ENCODE data around the gene BMP7. TPM values are rescaled to one million over a fixed set of nuclear protein-coding genes. Genes with fewer than 3 reads are reported as not detected.

The BMP7 gene
- total RNA-seq, 4 donors from 2014 or later, result 19.2 to 39.2 (median 28.2) TPM

DNA sequence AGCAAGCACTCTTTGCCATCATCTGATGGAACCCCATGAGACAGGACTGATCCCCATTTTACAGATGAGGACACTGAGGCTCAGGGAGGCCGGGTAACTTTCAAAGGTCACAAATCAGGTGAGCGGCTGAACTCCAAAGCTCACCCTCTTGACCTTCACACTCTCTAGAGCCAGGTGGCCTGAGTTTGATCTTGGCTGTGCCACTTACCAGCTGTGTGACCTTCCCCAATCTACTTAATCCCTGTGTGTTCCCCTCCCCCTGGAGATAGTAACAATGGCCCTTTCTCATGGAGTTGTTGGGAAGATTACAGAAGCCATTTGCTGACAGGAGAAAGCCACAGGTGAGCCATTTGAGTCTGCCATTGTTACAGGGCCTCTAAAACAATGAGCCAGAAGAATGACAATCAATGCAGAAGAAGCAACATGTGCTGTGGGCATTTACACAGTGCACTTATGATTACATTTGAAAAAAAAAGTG is 34.5 kb downstream of the BMP7 start:
- Histone ChIP-seq H3K4me3 (no peak overlapping the region), H3K4me1 (no peaks in the 10 kb centered on the region), H3K27me3 (peaks cover 12% of the 10 kb centered on the region), H3K36me3 (no peaks in the 10 kb centered on the region), H3K9me3 (no peaks in the 10 kb centered on the region), H3K27ac (no peak overlapping the region)
- no peak for DNase-seq (ENCODE audit: low spot score in 2 of 2)
- no peak for TF ChIP-seq POLR2A (IDR thresholded peaks at IDR 0.05)
- no peak for TF ChIP-seq POLR2AphosphoS5 (IDR thresholded peaks at IDR 0.05)
- no peak for TF ChIP-seq EP300 (IDR thresholded peaks at IDR 0.05)
- TF ChIP-seq, protein P1, sequence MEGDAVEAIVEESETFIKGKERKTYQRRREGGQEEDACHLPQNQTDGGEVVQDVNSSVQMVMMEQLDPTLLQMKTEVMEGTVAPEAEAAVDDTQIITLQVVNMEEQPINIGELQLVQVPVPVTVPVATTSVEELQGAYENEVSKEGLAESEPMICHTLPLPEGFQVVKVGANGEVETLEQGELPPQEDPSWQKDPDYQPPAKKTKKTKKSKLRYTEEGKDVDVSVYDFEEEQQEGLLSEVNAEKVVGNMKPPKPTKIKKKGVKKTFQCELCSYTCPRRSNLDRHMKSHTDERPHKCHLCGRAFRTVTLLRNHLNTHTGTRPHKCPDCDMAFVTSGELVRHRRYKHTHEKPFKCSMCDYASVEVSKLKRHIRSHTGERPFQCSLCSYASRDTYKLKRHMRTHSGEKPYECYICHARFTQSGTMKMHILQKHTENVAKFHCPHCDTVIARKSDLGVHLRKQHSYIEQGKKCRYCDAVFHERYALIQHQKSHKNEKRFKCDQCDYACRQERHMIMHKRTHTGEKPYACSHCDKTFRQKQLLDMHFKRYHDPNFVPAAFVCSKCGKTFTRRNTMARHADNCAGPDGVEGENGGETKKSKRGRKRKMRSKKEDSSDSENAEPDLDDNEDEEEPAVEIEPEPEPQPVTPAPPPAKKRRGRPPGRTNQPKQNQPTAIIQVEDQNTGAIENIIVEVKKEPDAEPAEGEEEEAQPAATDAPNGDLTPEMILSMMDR (IDR thresholded peaks at IDR 0.05), result no peak
- 92% methylated on average over 2 of the region's 2 CpGs for WGBS

DNA sequence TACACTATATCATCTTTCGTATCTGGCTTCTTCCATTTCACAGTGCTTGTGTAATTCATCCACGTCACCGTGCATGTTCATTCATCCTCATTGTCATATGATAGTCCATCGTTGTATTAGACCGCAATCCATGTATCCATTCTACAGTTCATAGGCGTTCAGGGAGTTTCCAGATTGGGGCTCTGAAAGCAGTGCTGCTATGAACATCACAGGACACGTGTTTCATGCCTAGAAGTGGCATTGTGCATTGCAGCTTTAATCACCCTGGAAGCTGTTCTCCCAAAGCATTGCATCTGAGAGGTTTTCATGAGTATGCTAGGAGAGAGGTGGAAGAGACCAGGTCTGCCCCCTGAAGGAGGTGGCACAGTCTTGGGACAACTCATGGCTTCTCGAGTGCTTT is 35.3 kb downstream of the BMP7 start:
- 79% methylated on average over 8 of the region's 8 CpGs for WGBS
- no peaks in the 10 kb centered on the region for H3K36me3 ChIP-seq
- no peaks in the 10 kb centered on the region for H3K4me1 ChIP-seq
- H3K9me3 ChIP-seq, result no peaks in the 10 kb centered on the region
- H3K4me3 ChIP-seq, result no peak overlapping the region
- H3K27me3 ChIP-seq, result peaks cover 7% of the 10 kb centered on the region
- no peak overlapping the region for H3K27ac ChIP-seq
- no peak for DNase-seq (ENCODE audit: low spot score in 2 of 2)
- TF ChIP-seq, protein P1 (IDR thresholded peaks at IDR 0.05), result no peak
- no peak for TF ChIP-seq EP300 (IDR thresholded peaks at IDR 0.05)
- TF ChIP-seq POLR2AphosphoS5 (IDR thresholded peaks at IDR 0.05), result no peak
- no peak for TF ChIP-seq POLR2A (IDR thresholded peaks at IDR 0.05)

DNA sequence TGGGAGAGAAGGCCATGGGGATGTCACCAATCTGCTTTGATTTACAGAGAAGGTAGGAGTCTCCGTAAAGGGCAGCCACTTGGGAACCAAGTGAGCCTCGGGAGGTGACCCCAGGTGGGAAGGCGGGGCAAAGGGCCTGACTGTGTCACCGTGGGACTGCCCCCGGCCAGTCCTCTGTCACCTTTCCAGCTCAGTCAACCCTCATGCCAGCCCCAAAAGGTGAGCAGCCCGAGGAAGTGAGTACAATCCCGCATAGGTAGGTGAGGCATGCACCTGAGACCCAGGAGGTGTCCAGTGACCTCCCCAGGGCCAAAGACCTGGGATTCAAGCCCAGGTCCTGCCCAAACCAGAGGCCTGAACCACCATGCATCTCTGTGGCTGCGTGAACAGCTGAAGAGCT is 36.2 kb downstream of the BMP7 start:
- Histone ChIP-seq H3K9me3 (no peaks in the 10 kb centered on the region), H3K4me3 (no peak overlapping the region), H3K4me1 (no peaks in the 10 kb centered on the region), H3K36me3 (no peaks in the 10 kb centered on the region), H3K27ac (no peak overlapping the region), H3K27me3 (peaks cover 6% of the 10 kb centered on the region)
- no peak for DNase-seq (ENCODE audit: low spot score in 2 of 2)
- TF ChIP-seq POLR2A (IDR thresholded peaks at IDR 0.05), result no peak
- no peak for TF ChIP-seq EP300 (IDR thresholded peaks at IDR 0.05)
- no peak for TF ChIP-seq POLR2AphosphoS5 (IDR thresholded peaks at IDR 0.05)
- TF ChIP-seq, protein P1 (IDR thresholded peaks at IDR 0.05), result no peak
- WGBS, result 100% methylated on average over 3 of the region's 8 CpGs

DNA sequence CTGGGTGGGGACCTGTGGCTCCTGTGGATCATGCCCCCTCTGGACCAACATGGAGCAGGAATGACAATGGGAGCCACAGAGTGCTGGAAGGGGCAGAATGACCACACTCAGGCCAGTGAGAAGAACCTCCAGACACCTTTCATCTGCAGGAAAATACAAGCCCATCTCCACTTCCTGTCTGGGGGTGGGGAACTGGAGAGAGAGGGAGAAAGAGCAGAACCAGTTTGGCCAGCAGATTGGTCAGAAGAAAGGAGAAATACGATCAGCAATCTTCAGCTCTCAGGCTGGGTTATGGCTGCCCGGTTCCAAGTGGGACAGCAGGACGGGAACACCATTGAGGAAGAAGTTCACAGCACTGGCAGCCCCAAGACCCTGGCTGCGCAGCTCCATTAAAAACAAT is 37.0 kb downstream of the BMP7 start:
- TF ChIP-seq, protein P1 (IDR thresholded peaks at IDR 0.05), result no peak
- TF ChIP-seq POLR2AphosphoS5 (IDR thresholded peaks at IDR 0.05) (no peak), POLR2A (IDR thresholded peaks at IDR 0.05) (no peak), EP300 (IDR thresholded peaks at IDR 0.05) (no peak)
- Histone ChIP-seq H3K4me1 (peaks cover 6% of the 10 kb centered on the region), H3K4me3 (no peak overlapping the region), H3K27me3 (peaks cover 6% of the 10 kb centered on the region), H3K9me3 (no peaks in the 10 kb centered on the region), H3K36me3 (no peaks in the 10 kb centered on the region), H3K27ac (no peak overlapping the region)
- 69% methylated on average over 4 of the region's 4 CpGs for WGBS
- no peak for DNase-seq (ENCODE audit: low spot score in 2 of 2)

DNA sequence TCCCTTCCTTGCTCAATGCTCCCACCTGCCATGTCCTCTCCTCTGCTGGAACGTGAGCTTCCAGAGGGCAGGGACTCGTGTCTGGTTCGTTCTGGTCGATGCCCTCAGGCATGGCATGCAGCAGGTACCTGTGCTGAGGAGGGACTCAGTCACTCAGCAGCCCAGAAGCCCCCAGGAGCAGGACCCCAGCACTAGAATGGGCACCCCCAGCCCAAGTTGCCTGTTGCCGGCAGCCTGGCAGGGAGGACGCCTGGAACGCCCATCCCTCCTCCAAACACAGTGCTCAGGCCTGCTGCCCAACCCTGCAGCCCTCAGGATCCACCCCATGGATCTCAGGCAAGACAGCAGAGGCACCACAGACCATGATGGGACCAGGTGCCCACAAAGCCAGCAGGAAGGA is 40.6 kb downstream of the BMP7 start:
- 82% methylated on average over 6 of the region's 7 CpGs for WGBS
- Histone ChIP-seq H3K9me3 (no peaks in the 10 kb centered on the region), H3K4me3 (no peak overlapping the region), H3K27ac (no peak overlapping the region), H3K4me1 (peaks cover 30% of the 10 kb centered on the region), H3K27me3 (no peaks in the 10 kb centered on the region), H3K36me3 (no peaks in the 10 kb centered on the region)
- TF ChIP-seq POLR2AphosphoS5 (IDR thresholded peaks at IDR 0.05), result no peak
- no peak for TF ChIP-seq POLR2A (IDR thresholded peaks at IDR 0.05)
- no peak for TF ChIP-seq EP300 (IDR thresholded peaks at IDR 0.05)
- TF ChIP-seq, protein P1 (IDR thresholded peaks at IDR 0.05), result no peak
- DNase-seq (ENCODE audit: low spot score in 2 of 2), result no peak
